HL-60 (cell line): ENCODE data around the gene ZFP36L1.

Experiments used
- DNase-seq, 2 experiments: peaks; one replicate each; pipeline ENCODE4 v3.0.0-alpha.2; 2010 to 2020; ENCODE audit warnings: low read depth in 1 of 2, low spot score in 1 of 2
- H3K27ac ChIP-seq: fragments of 250-450 bp; sonication (Bioruptor Pico); replicated peaks from 2 replicates; pipeline ENCODE4 v1.5.1; 2020; ENCODE audit warnings: mild to moderate bottlenecking, moderate library complexity
- H3K27me3 ChIP-seq: fragments of 250-450 bp; sonication (Bioruptor Pico); 2 replicates; pipeline ENCODE4 v1.5.1; 2021; ENCODE audit warnings: mild to moderate bottlenecking, moderate library complexity; ENCODE audit not compliant: insufficient read depth, poor library complexity, severe bottlenecking
- H3K4me3 ChIP-seq: replicated peaks from 2 replicates; pipeline ENCODE4 v1.5.1; 2011; ENCODE audit warnings: mild to moderate bottlenecking, control low read depth, low read length; ENCODE audit not compliant: insufficient read depth
- GABPA ChIP-seq: IDR thresholded peaks from 2 replicates; pipeline ENCODE4 v1.6.1; 2012; ENCODE audit warnings: low read depth
- POLR2AphosphoS5 ChIP-seq: IDR thresholded peaks from 2 replicates; pipeline ENCODE4 v1.6.1; 2012; ENCODE audit warnings: low read depth
- SPI1 ChIP-seq: IDR thresholded peaks from 2 replicates; pipeline ENCODE4 v1.6.1; 2012; ENCODE audit warnings: low read depth, mild to moderate bottlenecking, borderline replicate concordance
- TF ChIP-seq, protein P1 (sequence below): IDR thresholded peaks from 2 replicates; pipeline ENCODE4 v1.6.1; 2012; ENCODE audit warnings: low read depth; ENCODE audit not compliant: insufficient replicate concordance
- TF ChIP-seq, protein P2 (sequence below): IDR thresholded peaks from one replicate; pipeline ENCODE4 v1.5.1; 2011; ENCODE audit warnings: low read length, control low read depth, inconsistent platforms; ENCODE audit not compliant: insufficient read depth

ZFP36L1 gene

GRCh38 chr14:68798621-68799020 is 5.8 kb upstream of the ZFP36L1 start:
- H3K4me3 ChIP-seq: no peak overlapping the region
- DNase-seq: no peak
- H3K27me3 ChIP-seq: peaks cover 10% of the 10 kb centered on the region
- TF ChIP-seq, protein P1, sequence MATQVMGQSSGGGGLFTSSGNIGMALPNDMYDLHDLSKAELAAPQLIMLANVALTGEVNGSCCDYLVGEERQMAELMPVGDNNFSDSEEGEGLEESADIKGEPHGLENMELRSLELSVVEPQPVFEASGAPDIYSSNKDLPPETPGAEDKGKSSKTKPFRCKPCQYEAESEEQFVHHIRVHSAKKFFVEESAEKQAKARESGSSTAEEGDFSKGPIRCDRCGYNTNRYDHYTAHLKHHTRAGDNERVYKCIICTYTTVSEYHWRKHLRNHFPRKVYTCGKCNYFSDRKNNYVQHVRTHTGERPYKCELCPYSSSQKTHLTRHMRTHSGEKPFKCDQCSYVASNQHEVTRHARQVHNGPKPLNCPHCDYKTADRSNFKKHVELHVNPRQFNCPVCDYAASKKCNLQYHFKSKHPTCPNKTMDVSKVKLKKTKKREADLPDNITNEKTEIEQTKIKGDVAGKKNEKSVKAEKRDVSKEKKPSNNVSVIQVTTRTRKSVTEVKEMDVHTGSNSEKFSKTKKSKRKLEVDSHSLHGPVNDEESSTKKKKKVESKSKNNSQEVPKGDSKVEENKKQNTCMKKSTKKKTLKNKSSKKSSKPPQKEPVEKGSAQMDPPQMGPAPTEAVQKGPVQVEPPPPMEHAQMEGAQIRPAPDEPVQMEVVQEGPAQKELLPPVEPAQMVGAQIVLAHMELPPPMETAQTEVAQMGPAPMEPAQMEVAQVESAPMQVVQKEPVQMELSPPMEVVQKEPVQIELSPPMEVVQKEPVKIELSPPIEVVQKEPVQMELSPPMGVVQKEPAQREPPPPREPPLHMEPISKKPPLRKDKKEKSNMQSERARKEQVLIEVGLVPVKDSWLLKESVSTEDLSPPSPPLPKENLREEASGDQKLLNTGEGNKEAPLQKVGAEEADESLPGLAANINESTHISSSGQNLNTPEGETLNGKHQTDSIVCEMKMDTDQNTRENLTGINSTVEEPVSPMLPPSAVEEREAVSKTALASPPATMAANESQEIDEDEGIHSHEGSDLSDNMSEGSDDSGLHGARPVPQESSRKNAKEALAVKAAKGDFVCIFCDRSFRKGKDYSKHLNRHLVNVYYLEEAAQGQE: no peak
- no peak for TF ChIP-seq GABPA
- TF ChIP-seq, protein P2, sequence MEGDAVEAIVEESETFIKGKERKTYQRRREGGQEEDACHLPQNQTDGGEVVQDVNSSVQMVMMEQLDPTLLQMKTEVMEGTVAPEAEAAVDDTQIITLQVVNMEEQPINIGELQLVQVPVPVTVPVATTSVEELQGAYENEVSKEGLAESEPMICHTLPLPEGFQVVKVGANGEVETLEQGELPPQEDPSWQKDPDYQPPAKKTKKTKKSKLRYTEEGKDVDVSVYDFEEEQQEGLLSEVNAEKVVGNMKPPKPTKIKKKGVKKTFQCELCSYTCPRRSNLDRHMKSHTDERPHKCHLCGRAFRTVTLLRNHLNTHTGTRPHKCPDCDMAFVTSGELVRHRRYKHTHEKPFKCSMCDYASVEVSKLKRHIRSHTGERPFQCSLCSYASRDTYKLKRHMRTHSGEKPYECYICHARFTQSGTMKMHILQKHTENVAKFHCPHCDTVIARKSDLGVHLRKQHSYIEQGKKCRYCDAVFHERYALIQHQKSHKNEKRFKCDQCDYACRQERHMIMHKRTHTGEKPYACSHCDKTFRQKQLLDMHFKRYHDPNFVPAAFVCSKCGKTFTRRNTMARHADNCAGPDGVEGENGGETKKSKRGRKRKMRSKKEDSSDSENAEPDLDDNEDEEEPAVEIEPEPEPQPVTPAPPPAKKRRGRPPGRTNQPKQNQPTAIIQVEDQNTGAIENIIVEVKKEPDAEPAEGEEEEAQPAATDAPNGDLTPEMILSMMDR: no peak
- TF ChIP-seq POLR2AphosphoS5: no peak
- no peak overlapping the region for H3K27ac ChIP-seq

DNA sequence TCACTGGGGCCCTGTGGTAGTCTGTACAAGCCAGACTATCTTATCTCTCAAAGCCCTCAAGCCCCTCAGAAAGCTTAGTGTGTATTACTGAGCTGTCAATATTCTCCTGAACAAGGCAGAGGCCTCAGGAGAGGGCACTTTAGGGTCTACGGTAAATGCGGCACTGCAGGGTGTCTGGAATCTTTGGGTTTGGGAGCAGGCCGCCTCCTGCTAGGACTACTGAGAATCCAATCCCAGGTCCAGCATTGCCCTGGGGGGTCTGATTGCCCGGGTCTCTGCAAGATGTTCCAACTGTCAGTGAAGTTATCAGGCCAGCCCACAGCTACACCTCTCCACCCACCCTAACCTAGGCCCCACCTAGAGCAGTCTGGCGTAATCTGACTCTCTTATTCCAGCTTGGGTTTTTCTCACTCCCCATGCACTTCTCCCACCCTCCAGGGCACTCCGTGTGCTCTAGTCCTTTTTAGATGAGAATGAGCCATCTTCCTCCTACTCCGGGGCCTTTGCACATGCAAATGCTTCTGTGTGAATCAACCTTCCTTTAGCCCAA is 4.3 kb upstream of the ZFP36L1 start:
- TF ChIP-seq POLR2AphosphoS5: no peak
- TF ChIP-seq, protein P1: no peak
- no peak for TF ChIP-seq GABPA
- TF ChIP-seq SPI1: no peak
- TF ChIP-seq, protein P2: no peak
- Histone ChIP-seq H3K4me3 (no peak overlapping the region), H3K27ac (no peak overlapping the region), H3K27me3 (peaks cover 17% of the 10 kb centered on the region)
- no peak for DNase-seq

DNA sequence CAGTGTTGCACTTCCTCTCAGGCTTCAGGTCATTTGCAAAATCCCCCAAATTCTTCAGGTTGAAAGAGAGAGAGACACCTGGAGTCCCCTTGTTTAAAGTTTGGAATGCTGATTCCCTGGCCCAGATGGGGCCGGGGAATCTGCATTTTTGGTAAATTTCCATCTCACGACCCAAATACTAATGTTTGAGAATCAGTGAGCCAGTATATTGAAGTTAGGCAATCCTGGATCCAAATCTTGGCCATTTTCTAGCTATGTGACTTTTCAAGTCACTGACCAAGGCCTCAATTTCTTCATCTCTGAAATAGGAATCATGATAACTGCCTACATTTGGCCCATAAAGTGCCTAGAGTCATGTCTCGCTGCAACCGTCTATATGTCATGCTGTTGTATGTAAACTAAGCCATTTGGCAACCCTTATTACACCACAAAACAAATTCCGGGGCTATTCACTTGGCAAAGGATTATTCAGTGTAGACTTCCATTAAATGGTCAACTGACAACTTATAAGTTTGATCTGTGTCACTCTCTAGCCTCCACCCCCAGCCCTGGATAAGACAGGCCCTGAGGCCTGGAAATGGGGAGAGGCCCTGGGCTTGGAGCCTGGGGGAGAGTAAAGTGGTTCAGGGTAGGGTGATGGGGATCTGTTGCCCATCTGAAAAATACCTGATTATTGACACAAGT is 3.7 kb upstream of the ZFP36L1 start:
- peak overlapping the region; percentile 32; the same call in 1 of the 2 replicates for H3K4me3 ChIP-seq
- DNase-seq: no peak
- no peak for TF ChIP-seq POLR2AphosphoS5
- H3K27ac ChIP-seq: no peak overlapping the region
- H3K27me3 ChIP-seq: peaks cover 17% of the 10 kb centered on the region

DNA sequence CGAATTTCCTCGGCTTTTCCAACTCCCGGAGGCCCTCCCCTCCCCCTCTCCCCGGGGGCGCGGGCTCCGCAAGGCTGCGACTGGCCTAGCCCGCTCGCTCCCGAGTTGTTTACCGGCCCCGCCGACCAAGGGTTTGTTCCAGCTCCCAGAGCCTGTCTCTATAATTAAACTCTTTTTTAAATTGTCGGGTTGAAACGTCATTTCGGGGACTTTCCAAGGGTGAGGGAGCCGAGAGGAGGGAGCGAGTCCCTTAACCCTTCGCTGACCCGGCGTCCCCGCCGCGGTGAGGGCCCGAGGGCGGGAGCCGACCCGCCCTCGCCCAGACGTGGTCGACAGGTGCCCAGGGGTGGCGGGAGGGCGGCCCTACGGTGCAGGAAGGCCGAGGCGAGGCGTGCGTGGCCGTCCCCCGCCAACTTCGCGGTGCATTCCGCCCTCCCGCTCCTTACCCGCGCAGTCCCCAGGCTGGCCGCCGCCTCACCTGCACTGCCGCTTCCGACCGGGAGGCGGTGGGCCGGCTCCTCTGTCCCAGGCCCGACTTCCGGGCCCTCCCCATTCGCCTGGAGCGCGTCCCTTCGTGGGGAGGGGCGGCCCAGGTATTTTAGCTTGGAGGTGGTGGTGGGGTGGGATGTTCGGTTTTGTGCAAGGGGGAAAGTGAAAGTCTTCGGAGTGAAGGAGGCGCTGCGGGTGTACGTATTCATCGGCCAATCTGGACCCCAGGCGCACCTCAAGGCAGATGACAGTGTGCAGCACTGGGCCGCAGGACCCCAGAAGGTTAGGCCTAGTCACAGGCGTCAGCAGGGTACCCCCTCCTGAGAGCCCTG is 2.9 kb upstream of the ZFP36L1 start:
- Histone ChIP-seq H3K4me3 (peak overlapping the region; percentile 32), H3K27ac (no peak overlapping the region), H3K27me3 (peaks cover 17% of the 10 kb centered on the region)
- DNase-seq: no peak
- TF ChIP-seq SPI1: no peak
- TF ChIP-seq GABPA: no peak
- no peak for TF ChIP-seq POLR2AphosphoS5
